Body of pancreas (tissue), 4 donors: ENCODE results near the gene A1CF.

Experiments
- CTCF ChIP-seq, 7 experiments: fragments of 450-650 bp in 4 of 7; fragments of 200-600 bp in 3 of 7; sonication (generic) in 3 of 7; IDR thresholded peaks; one replicate each; pipeline ENCODE4 v1.5.1; 2016 to 2019; ENCODE audit warnings: antibody characterized with exemption in 7 of 7
- POLR2A ChIP-seq, 3 donors: fragments of 450-650 bp; IDR thresholded peaks; one replicate each; pipeline ENCODE4 v1.6.1; 2016; ENCODE audit warnings: antibody characterized with exemption in 3 of 3, mild to moderate bottlenecking in 2 of 3

GRCh38 chr10:50929670-50930069, 44.2 kb upstream of the A1CF start:
- no peak for TF ChIP-seq CTCF (IDR thresholded peaks at IDR 0.05)
- no peak for TF ChIP-seq POLR2A (IDR thresholded peaks at IDR 0.05)
